HEK293 (cell line): Measurements from ENCODE around the gene SLC35E3.

Experiments
- BCL11B ChIP-seq: fragments of 450-650 bp; formaldehyde crosslinking; IDR thresholded peaks from 2 replicates; pipeline ENCODE4 v1.5.1; 2016; ENCODE audit warnings: low read depth, missing biosample characterization, missing genetic modification characterization
- GFI1B ChIP-seq: fragments of 450-650 bp; formaldehyde crosslinking; IDR thresholded peaks from 2 replicates; pipeline ENCODE4 v1.5.1; 2016; ENCODE audit warnings: missing biosample characterization, missing genetic modification characterization
- HOXA7 ChIP-seq: sonication (generic); formaldehyde crosslinking; IDR thresholded peaks from 2 replicates; pipeline ENCODE4 v1.8.1; 2022; ENCODE audit warnings: missing genetic modification reagents, borderline replicate concordance
- IKZF3 ChIP-seq: fragments of 450-650 bp; IDR thresholded peaks from 2 replicates; pipeline ENCODE4 v1.5.0; 2018; ENCODE audit warnings: missing biosample characterization, mild to moderate bottlenecking, missing genetic modification characterization, moderate library complexity
- KLF9 ChIP-seq: fragments of 450-650 bp; formaldehyde crosslinking; IDR thresholded peaks from 2 replicates; pipeline ENCODE4 v1.5.1; 2016; ENCODE audit warnings: missing biosample characterization, missing genetic modification characterization, low read depth
- MYNN ChIP-seq: fragments of 450-650 bp; formaldehyde crosslinking; IDR thresholded peaks from 2 replicates; pipeline ENCODE4 v1.5.1; 2016; ENCODE audit warnings: missing biosample characterization, missing genetic modification characterization, borderline replicate concordance
- OSR2 ChIP-seq: fragments of 450-650 bp; formaldehyde crosslinking; IDR thresholded peaks from 2 replicates; pipeline ENCODE4 v1.5.1; 2016; ENCODE audit warnings: missing biosample characterization, missing genetic modification characterization
- PRDM4 ChIP-seq: fragments of 450-650 bp; formaldehyde crosslinking; IDR thresholded peaks from 2 replicates; pipeline ENCODE4 v1.5.1; 2017; ENCODE audit warnings: missing biosample characterization, missing genetic modification characterization
- TRIM28 ChIP-seq: IDR thresholded peaks from 2 replicates; pipeline ENCODE4 v1.6.1; 2011; ENCODE audit warnings: low read length, control low read depth, borderline replicate concordance
- ZBTB20 ChIP-seq: fragments of 450-650 bp; formaldehyde crosslinking; IDR thresholded peaks from 2 replicates; pipeline ENCODE4 v1.5.1; 2016; ENCODE audit warnings: missing biosample characterization, missing genetic modification characterization
- ZBTB21 ChIP-seq: fragments of 450-650 bp; formaldehyde crosslinking; IDR thresholded peaks from 2 replicates; pipeline ENCODE4 v1.5.1; 2017; ENCODE audit warnings: missing biosample characterization, missing genetic modification characterization
- ZBTB7A ChIP-seq: fragments of 450-650 bp; formaldehyde crosslinking; IDR thresholded peaks from 2 replicates; pipeline ENCODE4 v1.5.1; 2016; ENCODE audit warnings: low read depth, missing biosample characterization, missing genetic modification characterization
- ZFP3 ChIP-seq: fragments of 450-650 bp; formaldehyde crosslinking; IDR thresholded peaks from 2 replicates; pipeline ENCODE4 v1.5.1; 2016; ENCODE audit warnings: low read depth, missing biosample characterization, missing genetic modification characterization
- ZFP41 ChIP-seq: fragments of 450-650 bp; formaldehyde crosslinking; IDR thresholded peaks from 2 replicates; pipeline ENCODE4 v1.5.1; 2016; ENCODE audit warnings: missing biosample characterization, missing genetic modification characterization, borderline replicate concordance
- ZFP69B ChIP-seq: fragments of 450-650 bp; formaldehyde crosslinking; IDR thresholded peaks from 2 replicates; pipeline ENCODE4 v1.5.1; 2016; ENCODE audit warnings: missing biosample characterization, missing genetic modification characterization
- ZNF121 ChIP-seq: fragments of 450-650 bp; formaldehyde crosslinking; IDR thresholded peaks from 2 replicates; pipeline ENCODE4 v1.5.1; 2016; ENCODE audit warnings: missing biosample characterization, missing genetic modification characterization
- ZNF133 ChIP-seq: fragments of 450-650 bp; formaldehyde crosslinking; IDR thresholded peaks from 2 replicates; pipeline ENCODE4 v1.5.1; 2016; ENCODE audit warnings: missing biosample characterization, missing genetic modification characterization
- ZNF16 ChIP-seq: fragments of 450-650 bp; formaldehyde crosslinking; IDR thresholded peaks from 2 replicates; pipeline ENCODE4 v1.5.1; 2016; ENCODE audit warnings: low read depth, missing biosample characterization, missing genetic modification characterization
- ZNF266 ChIP-seq: fragments of 450-650 bp; formaldehyde crosslinking; IDR thresholded peaks from 2 replicates; pipeline ENCODE4 v1.5.1; 2016; ENCODE audit warnings: missing biosample characterization, missing genetic modification characterization, low read depth
- ZNF37A ChIP-seq: fragments of 450-650 bp; IDR thresholded peaks from 2 replicates; pipeline ENCODE4 v1.5.1; 2018; ENCODE audit warnings: missing biosample characterization, missing genetic modification characterization
- ZNF549 ChIP-seq: fragments of 450-650 bp; IDR thresholded peaks from 2 replicates; pipeline ENCODE4 v1.5.1; 2018; ENCODE audit warnings: missing biosample characterization, missing genetic modification characterization, mild to moderate bottlenecking, inconsistent platforms, moderate library complexity
- ZNF561 ChIP-seq: fragments of 450-650 bp; IDR thresholded peaks from 2 replicates; pipeline ENCODE4 v1.5.1; 2018; ENCODE audit warnings: missing biosample characterization, missing genetic modification characterization, borderline replicate concordance
- ZNF658 ChIP-seq: fragments of 450-650 bp; formaldehyde crosslinking; IDR thresholded peaks from 2 replicates; pipeline ENCODE4; 2016; ENCODE audit warnings: missing biosample characterization, missing genetic modification characterization
- ZNF76 ChIP-seq: fragments of 450-650 bp; formaldehyde crosslinking; IDR thresholded peaks from 2 replicates; pipeline ENCODE4; 2016; ENCODE audit warnings: low read depth, missing biosample characterization, missing genetic modification characterization, borderline replicate concordance
- TF ChIP-seq, protein P1 (sequence below): fragments of 450-650 bp; formaldehyde crosslinking; IDR thresholded peaks from 2 replicates; pipeline ENCODE4 v1.5.1; 2016; ENCODE audit warnings: missing biosample characterization, missing genetic modification characterization
- TF ChIP-seq, protein P2 (sequence below): fragments of 450-650 bp; formaldehyde crosslinking; IDR thresholded peaks from 2 replicates; pipeline ENCODE4 v1.5.1; 2016; ENCODE audit warnings: missing biosample characterization, missing genetic modification characterization, low read depth
- TF ChIP-seq, protein P3 (sequence below): fragments of 450-650 bp; formaldehyde crosslinking; IDR thresholded peaks from 2 replicates; pipeline ENCODE4 v1.5.1; 2016; ENCODE audit warnings: missing biosample characterization, missing genetic modification characterization
- TF ChIP-seq, protein P4 (sequence below): fragments of 450-650 bp; formaldehyde crosslinking; IDR thresholded peaks from 2 replicates; pipeline ENCODE4 v1.5.1; 2016; ENCODE audit warnings: missing biosample characterization, missing genetic modification characterization
- TF ChIP-seq, protein P5 (sequence below): fragments of 450-650 bp; formaldehyde crosslinking; IDR thresholded peaks from 2 replicates; pipeline ENCODE4 v1.5.1; 2017; ENCODE audit warnings: missing biosample characterization, missing genetic modification characterization

Gene SLC35E3

DNA sequence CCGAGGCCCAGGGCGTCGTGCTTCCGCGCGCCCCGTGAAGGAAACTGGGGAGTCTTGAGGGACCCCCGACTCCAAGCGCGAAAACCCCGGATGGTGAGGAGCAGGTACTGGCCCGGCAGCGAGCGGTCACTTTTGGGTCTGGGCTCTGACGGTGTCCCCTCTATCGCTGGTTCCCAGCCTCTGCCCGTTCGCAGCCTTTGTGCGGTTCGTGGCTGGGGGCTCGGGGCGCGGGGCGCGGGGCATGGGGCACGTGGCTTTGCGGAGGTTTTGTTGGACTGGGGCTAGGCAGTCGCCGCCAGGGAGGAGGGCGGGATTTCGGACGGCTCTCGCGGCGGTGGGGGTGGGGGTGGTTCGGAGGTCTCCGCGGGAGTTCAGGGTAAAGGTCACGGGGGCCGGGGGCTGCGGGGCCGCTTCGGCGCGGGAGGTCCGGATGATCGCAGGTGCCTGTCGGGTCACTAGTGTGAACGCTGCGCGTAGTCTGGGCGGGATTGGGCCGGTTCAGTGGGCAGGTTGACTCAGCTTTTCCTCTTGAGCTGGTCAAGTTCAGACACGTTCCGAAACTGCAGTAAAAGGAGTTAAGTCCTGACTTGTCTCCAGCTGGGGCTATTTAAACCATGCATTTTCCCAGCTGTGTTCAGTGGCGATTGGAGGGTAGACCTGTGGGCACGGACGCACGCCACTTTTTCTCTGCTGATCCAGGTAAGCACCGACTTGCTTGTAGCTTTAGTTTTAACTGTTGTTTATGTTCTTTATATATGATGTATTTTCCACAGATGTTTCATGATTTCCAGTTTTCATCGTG lies 62.6 kb downstream of the SLC35E3 start (continued):
- TF ChIP-seq, protein P1, sequence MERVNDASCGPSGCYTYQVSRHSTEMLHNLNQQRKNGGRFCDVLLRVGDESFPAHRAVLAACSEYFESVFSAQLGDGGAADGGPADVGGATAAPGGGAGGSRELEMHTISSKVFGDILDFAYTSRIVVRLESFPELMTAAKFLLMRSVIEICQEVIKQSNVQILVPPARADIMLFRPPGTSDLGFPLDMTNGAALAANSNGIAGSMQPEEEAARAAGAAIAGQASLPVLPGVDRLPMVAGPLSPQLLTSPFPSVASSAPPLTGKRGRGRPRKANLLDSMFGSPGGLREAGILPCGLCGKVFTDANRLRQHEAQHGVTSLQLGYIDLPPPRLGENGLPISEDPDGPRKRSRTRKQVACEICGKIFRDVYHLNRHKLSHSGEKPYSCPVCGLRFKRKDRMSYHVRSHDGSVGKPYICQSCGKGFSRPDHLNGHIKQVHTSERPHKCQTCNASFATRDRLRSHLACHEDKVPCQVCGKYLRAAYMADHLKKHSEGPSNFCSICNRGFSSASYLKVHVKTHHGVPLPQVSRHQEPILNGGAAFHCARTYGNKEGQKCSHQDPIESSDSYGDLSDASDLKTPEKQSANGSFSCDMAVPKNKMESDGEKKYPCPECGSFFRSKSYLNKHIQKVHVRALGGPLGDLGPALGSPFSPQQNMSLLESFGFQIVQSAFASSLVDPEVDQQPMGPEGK (tag by site-specific recombination): peak; percentile 96
- TF ChIP-seq GFI1B (tag by site-specific recombination) (peak; percentile 79; the same call in 1 of the 2 replicates), ZFP41 (tag by site-specific recombination) (no peak), ZBTB20 (tag by site-specific recombination) (peak; percentile 4; the same call in 1 of the 2 replicates), TRIM28 (no peak), PRDM4 (tag by site-specific recombination) (peak; percentile 90), ZNF658 (tag by site-specific recombination) (no peak), IKZF3 (tag by site-specific recombination) (peak; percentile 95), ZNF76 (tag by site-specific recombination) (peak; percentile 74), KLF9 (peak; percentile 8; the same call in 1 of the 2 replicates), ZNF549 (tag by site-specific recombination) (no peak), OSR2 (tag by site-specific recombination) (peak; percentile 55), BCL11B (tag by site-specific recombination) (0 out of 2 replicates have a peak, but pooled peaks have one; percentile 20), HOXA7 (CRISPR knock-in tag) (no peak), ZFP3 (tag by site-specific recombination) (no peak), MYNN (tag by site-specific recombination) (no peak), ZBTB21 (tag by site-specific recombination) (peak; percentile 79; the same call in 1 of the 2 replicates), ZBTB7A (tag by site-specific recombination) (peak; percentile 84; the same call in 1 of the 2 replicates), ZNF133 (tag by site-specific recombination) (no peak), ZNF266 (tag by site-specific recombination) (no peak), ZNF121 (tag by site-specific recombination) (no peak), ZFP69B (peak; percentile 84; the same call in 1 of the 2 replicates), ZNF561 (tag by site-specific recombination) (no peak), ZNF16 (tag by site-specific recombination) (no peak), ZNF37A (tag by site-specific recombination) (no peak)
- TF ChIP-seq, protein P2, sequence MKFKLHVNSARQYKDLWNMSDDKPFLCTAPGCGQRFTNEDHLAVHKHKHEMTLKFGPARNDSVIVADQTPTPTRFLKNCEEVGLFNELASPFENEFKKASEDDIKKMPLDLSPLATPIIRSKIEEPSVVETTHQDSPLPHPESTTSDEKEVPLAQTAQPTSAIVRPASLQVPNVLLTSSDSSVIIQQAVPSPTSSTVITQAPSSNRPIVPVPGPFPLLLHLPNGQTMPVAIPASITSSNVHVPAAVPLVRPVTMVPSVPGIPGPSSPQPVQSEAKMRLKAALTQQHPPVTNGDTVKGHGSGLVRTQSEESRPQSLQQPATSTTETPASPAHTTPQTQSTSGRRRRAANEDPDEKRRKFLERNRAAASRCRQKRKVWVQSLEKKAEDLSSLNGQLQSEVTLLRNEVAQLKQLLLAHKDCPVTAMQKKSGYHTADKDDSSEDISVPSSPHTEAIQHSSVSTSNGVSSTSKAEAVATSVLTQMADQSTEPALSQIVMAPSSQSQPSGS: no peak
- TF ChIP-seq, protein P3, sequence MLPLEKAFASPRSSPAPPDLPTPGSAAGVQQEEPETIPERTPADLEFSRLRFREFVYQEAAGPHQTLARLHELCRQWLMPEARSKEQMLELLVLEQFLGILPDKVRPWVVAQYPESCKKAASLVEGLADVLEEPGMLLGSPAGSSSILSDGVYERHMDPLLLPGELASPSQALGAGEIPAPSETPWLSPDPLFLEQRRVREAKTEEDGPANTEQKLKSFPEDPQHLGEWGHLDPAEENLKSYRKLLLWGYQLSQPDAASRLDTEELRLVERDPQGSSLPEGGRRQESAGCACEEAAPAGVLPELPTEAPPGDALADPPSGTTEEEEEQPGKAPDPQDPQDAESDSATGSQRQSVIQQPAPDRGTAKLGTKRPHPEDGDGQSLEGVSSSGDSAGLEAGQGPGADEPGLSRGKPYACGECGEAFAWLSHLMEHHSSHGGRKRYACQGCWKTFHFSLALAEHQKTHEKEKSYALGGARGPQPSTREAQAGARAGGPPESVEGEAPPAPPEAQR: no peak
- TF ChIP-seq, protein P4, sequence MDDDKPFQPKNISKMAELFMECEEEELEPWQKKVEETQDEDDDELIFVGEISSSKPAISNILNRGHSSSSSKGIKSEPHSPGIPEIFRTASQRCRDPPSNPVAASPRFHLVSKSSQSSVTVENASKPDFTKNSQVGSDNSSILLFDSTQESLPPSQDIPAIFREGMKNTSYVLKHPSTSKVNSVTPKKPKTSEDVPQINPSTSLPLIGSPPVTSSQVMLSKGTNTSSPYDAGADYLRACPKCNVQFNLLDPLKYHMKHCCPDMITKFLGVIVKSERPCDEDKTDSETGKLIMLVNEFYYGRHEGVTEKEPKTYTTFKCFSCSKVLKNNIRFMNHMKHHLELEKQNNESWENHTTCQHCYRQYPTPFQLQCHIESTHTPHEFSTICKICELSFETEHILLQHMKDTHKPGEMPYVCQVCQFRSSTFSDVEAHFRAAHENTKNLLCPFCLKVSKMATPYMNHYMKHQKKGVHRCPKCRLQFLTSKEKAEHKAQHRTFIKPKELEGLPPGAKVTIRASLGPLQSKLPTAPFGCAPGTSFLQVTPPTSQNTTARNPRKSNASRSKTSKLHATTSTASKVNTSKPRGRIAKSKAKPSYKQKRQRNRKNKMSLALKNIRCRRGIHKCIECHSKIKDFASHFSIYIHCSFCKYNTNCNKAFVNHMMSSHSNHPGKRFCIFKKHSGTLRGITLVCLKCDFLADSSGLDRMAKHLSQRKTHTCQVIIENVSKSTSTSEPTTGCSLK: no peak
- TF ChIP-seq, protein P5, sequence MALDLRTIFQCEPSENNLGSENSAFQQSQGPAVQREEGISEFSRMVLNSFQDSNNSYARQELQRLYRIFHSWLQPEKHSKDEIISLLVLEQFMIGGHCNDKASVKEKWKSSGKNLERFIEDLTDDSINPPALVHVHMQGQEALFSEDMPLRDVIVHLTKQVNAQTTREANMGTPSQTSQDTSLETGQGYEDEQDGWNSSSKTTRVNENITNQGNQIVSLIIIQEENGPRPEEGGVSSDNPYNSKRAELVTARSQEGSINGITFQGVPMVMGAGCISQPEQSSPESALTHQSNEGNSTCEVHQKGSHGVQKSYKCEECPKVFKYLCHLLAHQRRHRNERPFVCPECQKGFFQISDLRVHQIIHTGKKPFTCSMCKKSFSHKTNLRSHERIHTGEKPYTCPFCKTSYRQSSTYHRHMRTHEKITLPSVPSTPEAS (tag by site-specific recombination): no peak
